HepG2 (cell line): ENCODE results near the gene COX6B1. TPM values are rescaled to one million over a fixed set of nuclear protein-coding genes. Genes with fewer than 3 reads are reported as not detected.
A peak's percentile ranks its signal among the peaks of the same experiment; 100 is the strongest.

Experiments
- ATAC-seq: fragments of 200-7000 bp; cut with Tn5 transposase; 3 replicates; pipeline ENCODE4 v1.9.1; 2020; ENCODE audit warnings: mild to moderate bottlenecking, moderate library complexity
- BruUV-seq: library from RNA; stranded (reverse); fragments of 400-500 nt; replicated peaks from 2 replicates; lab custom pipeline; 2021; lab: Mats Ljungman, UMichigan
- CTCF ChIA-PET: fragments of 300-600 bp; formaldehyde crosslinking; extraction: SDS; loops from one replicate; lab custom pipeline; 2021; ENCODE audit warnings: low total read pairs, inconsistent platforms, low intra/inter-chr PET ratio; lab: Yijun Ruan, JAX
- POLR2A ChIA-PET: fragments of 350-600 bp; sonication (Branson Sonifier 250); formaldehyde crosslinking; loops from one replicate; lab custom pipeline; 2020; ENCODE audit warnings: antibody characterized with exemption, inconsistent platforms; lab: Yijun Ruan, JAX
- DNase-seq: peaks from one replicate; pipeline ENCODE4 v3.0.0-alpha.2; 2015; ENCODE audit warnings: low spot score
- FAIRE-seq: peaks from 3 replicates; lab custom pipeline; 2011; peaks lifted over from hg19 to GRCh38; lab: Jason Lieb, UNC
- H2AFZ ChIP-seq: one replicate; pipeline ENCODE4 v1.6.1; 2011; ENCODE audit warnings: low read length, inconsistent platforms
- H3K27ac ChIP-seq: fragments of 300-600 bp; 3 replicates; pipeline ENCODE4 v1.8.0; 2011; ENCODE audit warnings: mixed run types, mild to moderate bottlenecking, mixed read lengths, low read length, inconsistent platforms; ENCODE audit not compliant: insufficient read depth; ENCODE audit errors: extremely low read length
- H3K27me3 ChIP-seq, 2 experiments: fragments of 200-600 bp in 1 of 2; 2 replicates in 1 of 2; 3 replicates in 1 of 2; pipeline versions ENCODE4 v1.6.0 to v1.8.0; 2011; ENCODE audit warnings: low read length in 2 of 2, mild to moderate bottlenecking in 2 of 2, moderate library complexity in 2 of 2, inconsistent platforms in 1 of 2; ENCODE audit not compliant: insufficient read depth in 2 of 2, control insufficient read depth in 1 of 2
- H3K36me3 ChIP-seq, 2 experiments: fragments of 200-600 bp in 1 of 2; replicated peaks in 1 of 2; 2 replicates in 1 of 2; 3 replicates in 1 of 2; pipeline versions ENCODE4 v1.5.1 to v1.8.0; 2011; ENCODE audit warnings: low read length in 2 of 2, inconsistent platforms in 1 of 2; ENCODE audit not compliant: insufficient read depth in 2 of 2, control insufficient read depth in 1 of 2
- H3K4me1 ChIP-seq: 2 replicates; pipeline ENCODE4 v1.5.1; 2012; ENCODE audit warnings: low read length, inconsistent platforms; ENCODE audit not compliant: insufficient read depth
- H3K4me2 ChIP-seq: 2 replicates; pipeline ENCODE4 v1.6.0; 2011; ENCODE audit warnings: low read depth, low read length, inconsistent platforms
- H3K4me3 ChIP-seq, 3 experiments: fragments of 200-600 bp in 1 of 3; sonication (generic), shearing (Covaris generic) in 1 of 3; replicated peaks in 1 of 3; 2 replicates each; pipeline ENCODE4 v1.5.1; 2011 to 2016; ENCODE audit warnings: low read length in 3 of 3, inconsistent platforms in 2 of 3, low read depth in 2 of 3, mild to moderate bottlenecking in 2 of 3, control low read depth in 1 of 3, mixed read lengths in 1 of 3; ENCODE audit not compliant: insufficient read depth in 1 of 3
- H3K79me2 ChIP-seq: one replicate; pipeline ENCODE4 v1.6.1; 2011; ENCODE audit warnings: low read length, inconsistent platforms; ENCODE audit not compliant: insufficient read depth
- H3K9ac ChIP-seq: 2 replicates; pipeline ENCODE4 v1.6.0; 2011; ENCODE audit warnings: mild to moderate bottlenecking, low read depth, low read length, inconsistent platforms; ENCODE audit not compliant: insufficient read depth
- H3K9me3 ChIP-seq: 2 replicates; pipeline ENCODE4 v1.5.1; 2012; ENCODE audit warnings: mild to moderate bottlenecking, low read length
- H4K20me1 ChIP-seq: 2 replicates; pipeline ENCODE4 v1.6.0; 2011; ENCODE audit warnings: inconsistent platforms, mild to moderate bottlenecking, low read length, moderate library complexity; ENCODE audit not compliant: insufficient read depth
- KAT7 ChIP-seq: IDR thresholded peaks from 2 replicates; pipeline ENCODE4 v1.6.1; 2018; ENCODE audit warnings: borderline replicate concordance, missing compliant biosample characterization
- SATB2 ChIP-seq: sonication (generic); formaldehyde crosslinking; IDR thresholded peaks from 2 replicates; pipeline ENCODE4 v1.5.0; 2020; ENCODE audit warnings: missing genetic modification reagents
- TBP ChIP-seq: sonication (generic); formaldehyde crosslinking; IDR thresholded peaks from 2 replicates; pipeline ENCODE4 v1.5.0; 2020; ENCODE audit warnings: missing genetic modification reagents
- TP53 ChIP-seq: sonication (generic); formaldehyde crosslinking; conservative IDR thresholded peaks from 2 replicates; pipeline ENCODE4 v1.4.0; 2020; ENCODE audit warnings: missing genetic modification reagents
- ZBTB46 ChIP-seq: sonication (generic); formaldehyde crosslinking; IDR thresholded peaks from 2 replicates; pipeline ENCODE4 v1.4.0; 2020; ENCODE audit warnings: mild to moderate bottlenecking, missing genetic modification reagents, borderline replicate concordance
- ZNF333 ChIP-seq: sonication (generic); formaldehyde crosslinking; IDR thresholded peaks from 2 replicates; pipeline ENCODE4 v1.4.0; 2020; ENCODE audit warnings: mild to moderate bottlenecking, missing genetic modification reagents, borderline replicate concordance
- ZNF644 ChIP-seq: IDR thresholded peaks from 2 replicates; pipeline ENCODE4 v1.6.1; 2016; ENCODE audit warnings: low read depth
- WGBS: methylation state at CpG from one replicate; pipeline ENCODE4 v1.1.6; 2017; ENCODE audit warnings: low lambda C conversion rate; 5-methylcytosine and 5-hydroxymethylcytosine counted together
- in situ Hi-C: cut with HindIII; loops from 2 replicates; pipeline ENCODE4 v1.10.0; 2017; ENCODE audit warnings: low pct_unique_long_range_greater_than_20kb; ENCODE audit not compliant: extremely low pct_ligation_motif_present
- intact Hi-C: fragments of 100-400 bp; cut with micrococcal nuclease; formaldehyde crosslinking; loops from one replicate; pipeline ENCODE4 v1.10.0; 2022; ENCODE audit not compliant: unreplicated experiment
- polyA plus RNA-seq, 8 experiments: library from polyadenylated mRNA; depleted of rRNA in 3 of 8; stranded (reverse) in 7 of 8; unstranded in 1 of 8; fragments of >200 nt; fragmentation: Illumina TruSeq in 4 of 8; extraction: Trizol in 4 of 8; gene quantifications; 2 replicates each; pipeline versions ENCODE4 v1.2.1 to v1.2.3, GENCODE V29; 2011 to 2016; ENCODE audit warnings: low read depth in 4 of 8, missing spikeins in 1 of 8, mixed read lengths in 1 of 8; ENCODE audit not compliant: insufficient read depth in 1 of 8
- total RNA-seq, 5 experiments: library from RNA; depleted of rRNA; stranded (reverse); fragments of >200 nt; fragmentation: Illumina TruSeq; extraction: Trizol; gene quantifications; 2 replicates each; pipeline ENCODE4 v1.2.3, GENCODE V29; 2016; ENCODE audit warnings: low read depth in 1 of 5
- TF ChIP-seq, protein P1 (sequence below): sonication (generic); formaldehyde crosslinking; IDR thresholded peaks from 2 replicates; pipeline ENCODE4 v1.8.1; 2023; ENCODE audit warnings: missing genetic modification reagents, mild to moderate bottlenecking, borderline replicate concordance
- TF ChIP-seq, protein P2 (sequence below): sonication (generic); formaldehyde crosslinking; IDR thresholded peaks from 2 replicates; pipeline ENCODE4 v1.4.0; 2020; ENCODE audit warnings: mild to moderate bottlenecking, missing genetic modification reagents

Gene COX6B1
- total and polyA plus RNA-seq, 2 of the 13 experiments (the other 11 are each of a cell fraction or from before 2014, with no cell fraction given) = 481 to 487 TPM

DNA sequence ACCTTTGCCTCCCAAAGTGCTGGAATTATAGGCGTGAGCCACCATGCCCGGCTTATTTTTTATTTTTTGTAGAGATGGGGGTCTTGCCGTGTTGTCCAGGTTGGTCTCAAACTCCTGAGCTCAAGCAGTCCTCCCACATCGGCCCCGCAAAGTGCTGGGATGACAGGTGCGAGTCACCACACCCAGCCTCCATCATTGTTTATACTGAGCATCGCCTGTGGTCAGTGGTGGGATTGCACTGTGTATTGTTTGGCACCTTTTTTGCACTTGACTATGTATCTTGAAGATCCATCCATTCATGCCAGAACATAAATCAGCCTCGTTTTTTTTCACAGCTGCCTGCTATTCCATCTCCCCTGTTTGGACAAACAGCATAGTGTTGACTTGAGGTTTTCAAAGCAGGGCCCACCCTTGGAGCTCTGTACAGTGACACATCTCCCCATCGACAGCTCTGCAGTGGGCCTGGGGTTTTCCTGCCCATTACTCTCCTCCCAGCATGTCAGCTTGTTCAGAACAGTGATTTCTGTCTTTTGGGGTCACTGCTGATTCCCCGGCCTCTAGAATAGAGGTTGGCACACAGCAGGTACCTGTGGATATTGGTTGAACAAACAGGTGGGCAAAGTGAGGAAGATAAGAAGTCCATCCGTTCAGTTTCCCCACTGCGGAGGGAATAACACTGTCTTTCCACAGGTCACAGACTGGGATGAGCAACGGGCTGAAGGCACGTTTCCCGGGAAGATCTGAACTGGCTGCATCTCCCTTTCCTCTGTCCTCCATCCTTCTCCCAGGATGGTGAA, 10.0 kb downstream of the COX6B1 start:
- ATAC-seq = peak; percentile 36; the same call in 1 of the 3 replicates
- no peaks in the 10 kb centered on the region for H3K27me3 ChIP-seq
- no peak for DNase-seq
- no peaks in the 10 kb centered on the region for H3K79me2 ChIP-seq
- CTCF ChIA-PET = no interaction called here
- in situ Hi-C loops (no loop called here), intact Hi-C loops (no loop called here)
- H2AFZ ChIP-seq = no peak overlapping the region
- H3K4me1 ChIP-seq = peaks cover 25% of the 10 kb centered on the region
- POLR2A ChIA-PET = interaction anchor here (2.1 kb wide), 1 partner anchor 10 kb away, joined by 8 read pairs; the partner anchor contains the start of gene COX6B1
- no peaks in the 10 kb centered on the region for H3K9me3 ChIP-seq
- H3K27ac ChIP-seq = no peak overlapping the region
- no TSS peak for BruUV-seq
- no peak overlapping the region for H3K9ac ChIP-seq
- H4K20me1 ChIP-seq = no peaks in the 10 kb centered on the region
- WGBS = 85% methylated on average over 15 of the region's 15 CpGs
- H3K4me3 ChIP-seq = no peak overlapping the region
- FAIRE-seq = peak; percentile 66
- no peak overlapping the region for H3K4me2 ChIP-seq
- no peak for TF ChIP-seq ZBTB46 (CRISPR knock-in tag)
- TF ChIP-seq ZNF644 (CRISPR knock-in tag) = no peak
- no peak for TF ChIP-seq TP53
- no peak for TF ChIP-seq SATB2 (CRISPR knock-in tag)
- TF ChIP-seq TBP (CRISPR knock-in tag) = no peak
- TF ChIP-seq, protein P1, sequence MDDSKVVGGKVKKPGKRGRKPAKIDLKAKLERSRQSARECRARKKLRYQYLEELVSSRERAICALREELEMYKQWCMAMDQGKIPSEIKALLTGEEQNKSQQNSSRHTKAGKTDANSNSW (CRISPR knock-in tag) = no peak
- no peak for TF ChIP-seq KAT7 (CRISPR knock-in tag)
- TF ChIP-seq ZNF333 = no peak
- TF ChIP-seq, protein P2, sequence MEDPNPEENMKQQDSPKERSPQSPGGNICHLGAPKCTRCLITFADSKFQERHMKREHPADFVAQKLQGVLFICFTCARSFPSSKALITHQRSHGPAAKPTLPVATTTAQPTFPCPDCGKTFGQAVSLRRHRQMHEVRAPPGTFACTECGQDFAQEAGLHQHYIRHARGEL = no peak
- peaks cover 15 to 34% of the 10 kb centered on the region in 2 experiments for H3K36me3 ChIP-seq
